ENCODE data around the gene PDE4DIP.
"Not testable (repeated sequence)": the region's sequence is repeated elsewhere in the genome, so short reads cannot be mapped to it uniquely, and the experiment has no call there.

Gene PDE4DIP

DNA sequence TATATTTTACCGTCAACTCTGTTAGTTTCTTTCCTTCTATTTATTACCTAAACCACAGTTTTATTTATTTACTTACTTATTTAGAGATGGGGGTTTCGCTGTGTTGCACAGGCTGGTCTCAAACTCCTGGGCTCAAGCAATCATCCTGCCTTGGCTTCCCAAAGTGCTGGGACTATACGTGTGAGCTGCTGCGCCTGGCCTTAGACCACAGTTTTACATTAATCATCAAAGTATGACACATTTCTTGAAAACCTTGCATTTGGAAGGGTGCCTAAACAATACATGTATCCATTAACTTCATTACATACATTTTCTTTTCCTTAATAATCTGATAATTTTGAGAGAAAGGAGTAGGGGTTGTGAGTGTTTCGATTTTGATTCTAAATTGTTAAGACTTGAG is 124.9 kb downstream of the PDE4DIP start:
- DNase-seq (ENCODE audit: low read depth in 2 of 3, low spot score in 2 of 3) = not testable (repeated sequence)

DNA sequence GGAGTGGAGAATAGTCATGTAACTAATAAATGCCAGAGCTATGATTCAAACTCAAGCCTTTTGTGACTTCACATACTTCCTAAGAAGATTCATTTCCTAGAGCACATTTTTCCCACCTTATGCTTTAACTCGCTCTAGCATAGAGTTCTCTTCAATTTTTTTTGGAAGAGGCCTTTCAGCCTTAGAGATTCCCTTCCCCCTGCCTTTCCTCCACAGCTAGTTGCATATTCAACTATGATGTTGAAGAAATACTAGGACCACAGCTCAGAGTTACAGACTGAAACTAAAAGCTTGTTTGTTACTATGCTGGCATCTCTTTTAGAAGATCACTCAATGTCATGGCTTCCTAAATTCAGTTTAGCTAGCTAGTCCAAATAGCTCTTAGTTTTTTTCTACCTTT is 131.2 kb downstream of the PDE4DIP start:
- not testable (repeated sequence) for DNase-seq (ENCODE audit: low read depth in 2 of 3, low spot score in 2 of 3)

DNA sequence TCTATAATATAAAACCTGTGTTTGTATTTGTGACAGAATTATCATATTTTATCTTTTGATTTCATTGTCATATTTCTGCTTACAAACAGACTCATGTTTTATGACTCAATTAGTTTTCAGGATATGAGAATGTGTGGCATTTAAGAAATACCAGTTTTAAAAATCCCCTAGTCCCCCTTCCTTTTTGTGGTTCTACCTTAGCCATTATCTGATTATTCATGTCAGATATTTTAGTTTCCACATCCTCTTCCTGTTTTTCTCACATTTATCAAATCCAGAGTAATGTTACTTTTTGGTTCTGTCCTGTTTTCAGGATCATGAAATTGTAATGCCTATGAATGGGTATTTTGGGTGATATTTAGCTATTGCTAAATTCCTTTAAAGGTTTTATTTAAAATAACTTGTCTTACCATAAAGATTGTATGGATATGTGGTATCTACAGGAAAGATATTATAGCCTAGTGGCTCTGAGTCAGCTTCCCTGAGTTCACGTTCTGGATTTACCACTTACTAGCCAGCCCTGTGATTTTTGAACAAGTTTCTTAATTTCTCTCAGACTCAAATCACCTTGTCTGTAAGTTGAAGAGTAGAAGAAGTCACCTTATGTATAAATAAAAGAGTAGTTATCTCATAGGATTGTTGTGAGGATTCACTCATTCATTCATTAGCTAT is 131.8 kb downstream of the PDE4DIP start:
- DNase-seq (ENCODE audit: low read depth in 2 of 3, low spot score in 2 of 3) = not testable (repeated sequence)

DNA sequence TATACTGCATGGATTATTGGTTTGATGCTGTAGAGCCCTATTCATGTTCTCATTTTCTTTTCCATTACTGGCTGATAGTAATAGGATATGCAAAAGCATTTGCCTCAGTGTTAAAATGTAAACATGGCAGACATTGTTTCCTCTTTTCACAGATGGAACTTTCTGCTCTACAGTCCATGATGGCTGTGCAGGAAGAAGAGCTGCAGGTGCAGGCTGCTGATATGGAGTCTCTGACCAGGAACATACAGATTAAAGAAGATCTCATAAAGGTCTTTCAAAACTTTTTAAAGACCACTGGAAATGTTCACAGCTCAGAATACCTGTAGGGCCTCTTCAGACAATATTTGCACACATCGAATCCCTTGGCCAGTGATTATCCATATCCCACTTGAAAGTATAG is 133.6 kb downstream of the PDE4DIP start:
- DNase-seq (ENCODE audit: low read depth in 2 of 3, low spot score in 2 of 3) = not testable (repeated sequence)

DNA sequence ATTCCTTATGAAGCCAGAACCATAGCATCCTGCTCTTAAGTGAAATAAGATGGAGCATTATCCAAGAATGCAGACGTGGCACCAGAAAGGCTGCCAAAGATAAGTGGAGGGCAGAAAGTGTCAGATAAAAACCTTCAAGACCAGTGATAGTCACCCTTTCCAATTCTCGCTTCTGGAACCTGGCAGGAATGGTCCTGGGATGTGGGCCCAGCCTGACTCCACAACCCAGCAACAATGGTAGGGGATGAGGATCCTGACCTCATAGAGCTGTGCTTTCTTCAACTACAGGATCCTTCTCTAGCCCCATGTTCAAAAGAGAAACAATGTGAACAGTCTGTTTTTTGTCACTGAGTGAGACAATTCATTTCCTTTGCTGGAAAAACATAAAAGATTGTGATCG is 145.2 kb downstream of the PDE4DIP start:
- DNase-seq (ENCODE audit: low read depth in 2 of 3, low spot score in 2 of 3) = not testable (repeated sequence)

DNA sequence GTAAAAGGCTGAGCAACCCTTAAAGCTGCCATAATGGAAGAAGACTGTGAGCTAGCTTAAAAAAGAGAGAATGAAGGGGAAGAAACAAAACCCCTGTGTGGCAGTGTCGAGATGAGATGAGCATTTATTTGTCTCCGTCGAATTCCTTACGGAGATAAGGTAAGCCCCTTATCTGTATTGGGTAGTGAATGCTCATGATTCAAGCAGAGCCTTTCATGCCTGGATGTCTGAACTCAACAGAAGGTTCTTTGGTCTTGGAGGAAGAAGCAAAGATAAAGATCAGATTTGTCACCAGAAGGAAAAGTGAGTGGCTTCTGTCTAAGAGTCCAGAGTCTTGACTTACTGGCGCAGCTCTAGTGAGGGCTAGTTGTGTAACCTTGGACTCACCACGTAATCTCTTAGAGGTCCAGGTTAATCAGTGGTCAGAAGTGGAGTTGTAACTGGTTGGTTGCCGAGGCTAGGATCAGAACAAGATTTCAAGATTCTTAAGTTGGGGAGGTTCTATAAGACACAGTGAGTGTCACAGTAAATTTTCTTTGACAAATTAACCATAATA is 146.1 kb downstream of the PDE4DIP start:
- DNase-seq (ENCODE audit: low read depth in 2 of 3, low spot score in 2 of 3) = not testable (repeated sequence)

DNA sequence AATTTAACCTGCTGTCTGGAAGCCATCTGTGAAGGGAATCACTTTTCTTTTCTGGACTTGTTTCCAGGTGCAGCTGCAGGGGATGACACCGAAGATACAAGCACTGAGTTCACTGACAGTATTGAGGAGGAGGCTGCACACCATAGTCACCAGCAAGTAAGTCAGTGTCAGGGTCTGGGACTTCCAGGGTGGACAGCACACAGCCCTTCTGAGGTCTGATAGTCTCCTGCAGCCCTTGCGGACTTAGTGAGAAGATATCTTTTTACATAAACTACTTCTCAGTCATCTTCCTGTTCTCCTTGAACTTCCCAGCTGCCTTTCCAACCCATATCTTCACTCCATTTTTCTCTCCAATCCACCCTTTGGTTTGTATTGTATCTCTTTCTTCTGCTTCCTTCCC is 147.6 kb downstream of the PDE4DIP start:
- DNase-seq (ENCODE audit: low read depth in 2 of 3, low spot score in 2 of 3) = not testable (repeated sequence)

DNA sequence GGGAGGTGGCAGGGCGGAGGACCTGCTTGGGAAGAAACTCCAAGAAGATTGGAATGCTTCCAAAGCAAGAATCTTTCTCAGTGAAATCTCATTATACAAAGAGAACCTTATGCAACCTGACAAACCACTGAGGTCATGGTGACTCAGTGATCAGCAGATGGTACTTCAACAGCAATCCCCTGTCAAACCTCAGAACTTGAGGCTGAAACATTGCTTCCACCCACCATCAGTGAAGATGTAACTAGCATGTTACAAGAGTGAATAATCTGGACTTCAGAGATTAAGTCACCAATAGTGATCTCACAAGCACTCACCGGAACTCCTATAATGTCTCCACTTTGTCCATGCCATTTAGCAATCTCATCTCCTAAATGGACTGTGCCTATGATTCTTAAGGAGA is 148.1 kb downstream of the PDE4DIP start:
- not testable (repeated sequence) for DNase-seq (ENCODE audit: low read depth in 2 of 3, low spot score in 2 of 3)

DNA sequence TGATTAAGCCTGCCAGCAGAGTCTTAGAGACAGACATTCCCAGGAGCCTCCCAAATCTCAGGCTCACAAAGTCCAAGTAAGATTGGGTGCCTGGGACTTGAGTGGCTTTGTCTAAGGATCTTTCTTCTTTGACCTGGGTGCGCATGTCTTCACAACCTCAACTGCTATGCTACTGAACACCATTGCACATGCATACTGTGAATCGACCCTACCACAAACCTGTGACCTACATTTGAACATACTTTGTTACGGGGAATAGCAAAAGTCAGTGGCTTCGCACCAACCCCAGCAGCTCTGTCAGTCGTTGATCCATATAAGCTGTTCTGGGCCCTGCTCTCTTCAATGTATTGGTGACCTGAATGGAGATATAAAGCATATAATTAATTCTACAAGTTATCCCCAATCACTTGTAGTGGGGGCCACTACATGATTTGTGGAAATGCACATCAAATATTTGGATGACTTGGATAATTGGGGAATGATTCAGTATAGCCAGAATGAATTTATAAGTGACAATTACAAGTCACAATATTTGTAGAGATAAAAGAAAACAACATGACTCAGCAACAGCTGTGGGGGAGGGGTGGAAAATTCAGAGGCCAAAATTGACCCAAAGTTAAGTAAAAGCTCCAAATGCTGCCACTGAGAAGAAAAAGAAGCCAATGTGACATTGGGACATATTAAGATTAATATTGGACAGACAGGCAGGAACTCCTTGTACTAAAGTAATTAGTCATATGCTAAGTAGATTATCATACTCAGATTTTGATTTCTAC is 152.4 kb downstream of the PDE4DIP start:
- not testable (repeated sequence) for DNase-seq (ENCODE audit: low read depth in 2 of 3, low spot score in 2 of 3)

DNA sequence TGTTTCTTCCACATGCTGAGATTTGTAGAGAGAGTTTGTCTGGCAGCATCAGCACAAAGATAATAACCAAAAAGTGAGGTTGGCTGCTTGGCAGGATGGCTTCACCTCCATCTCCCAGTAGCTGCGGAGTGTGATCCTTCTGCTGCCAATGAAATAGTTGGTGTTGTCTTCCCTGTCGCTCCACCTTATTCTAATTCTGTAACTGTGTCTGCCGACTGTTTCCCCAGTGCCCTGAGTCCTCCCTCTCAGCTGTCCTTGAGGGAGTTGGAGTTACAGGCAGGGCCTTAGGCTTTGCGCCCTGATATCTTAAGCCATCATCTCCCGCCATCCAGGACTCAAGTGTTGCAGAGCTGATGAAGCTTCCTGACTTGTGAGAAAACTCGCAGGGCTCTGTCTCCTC is 153.2 kb downstream of the PDE4DIP start:
- DNase-seq (ENCODE audit: low read depth in 2 of 3, low spot score in 2 of 3) = not testable (repeated sequence)

DNA sequence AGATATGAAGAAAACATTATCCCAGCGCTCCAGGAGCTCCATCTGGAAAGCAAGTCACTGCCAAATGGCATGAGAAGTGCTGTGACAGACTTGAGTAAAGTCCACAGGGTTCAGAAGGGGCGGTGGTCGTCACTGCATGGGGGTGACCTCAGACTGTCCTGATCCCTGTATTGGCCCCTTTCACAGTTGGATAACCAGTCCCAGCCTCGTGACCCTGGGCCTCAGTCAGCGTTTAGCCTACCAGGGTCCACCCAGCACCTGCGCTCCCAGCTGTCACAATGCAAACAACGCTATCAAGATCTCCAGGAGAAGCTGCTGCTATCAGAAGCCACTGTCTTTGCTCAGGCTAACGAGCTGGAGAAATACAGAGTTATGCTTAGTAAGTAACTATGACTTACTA is 158.4 kb downstream of the PDE4DIP start:
- not testable (repeated sequence) for DNase-seq (ENCODE audit: low read depth in 2 of 3, low spot score in 2 of 3)

DNA sequence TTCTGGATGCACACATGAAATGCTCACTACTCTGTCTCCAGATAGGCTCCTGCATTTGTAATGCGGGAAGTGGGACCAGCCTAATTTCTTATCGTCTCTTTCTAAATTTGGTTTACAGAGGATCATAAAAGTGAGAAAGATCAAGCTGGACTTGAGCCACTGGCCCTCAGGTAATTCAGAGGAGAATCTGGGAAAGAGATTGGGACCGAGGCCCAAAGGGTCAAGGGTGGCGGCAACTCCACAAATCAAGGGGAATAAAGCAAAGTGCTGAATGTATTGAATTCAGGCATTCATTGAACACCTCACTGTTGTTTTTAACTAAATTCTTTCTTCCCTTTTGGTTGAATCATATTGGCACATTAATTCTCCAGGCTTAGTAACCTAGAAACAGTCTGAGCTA is 164.1 kb downstream of the PDE4DIP start:
- DNase-seq (ENCODE audit: low read depth in 2 of 3, low spot score in 2 of 3) = not testable (repeated sequence)

DNA sequence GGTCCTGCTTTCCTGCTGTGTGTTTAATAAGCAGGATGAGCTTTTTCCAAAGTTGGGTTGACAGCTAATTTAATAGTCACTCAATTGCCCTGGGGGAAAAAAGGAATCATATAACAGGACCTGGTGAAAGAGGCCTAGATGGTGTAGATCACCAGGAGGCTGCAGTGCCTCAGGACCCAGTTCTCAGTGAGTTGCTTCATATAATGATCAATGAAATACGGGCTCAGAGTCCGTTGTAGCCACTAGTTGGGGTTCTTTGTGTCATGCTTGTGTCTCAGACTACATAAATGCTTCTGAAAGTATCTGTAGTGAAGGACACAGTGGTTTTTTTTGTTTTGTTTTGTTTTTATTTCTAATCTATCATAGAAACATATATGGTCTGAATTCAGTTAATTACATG is 164.5 kb downstream of the PDE4DIP start:
- DNase-seq (ENCODE audit: low read depth in 2 of 3, low spot score in 2 of 3) = not testable (repeated sequence)

DNA sequence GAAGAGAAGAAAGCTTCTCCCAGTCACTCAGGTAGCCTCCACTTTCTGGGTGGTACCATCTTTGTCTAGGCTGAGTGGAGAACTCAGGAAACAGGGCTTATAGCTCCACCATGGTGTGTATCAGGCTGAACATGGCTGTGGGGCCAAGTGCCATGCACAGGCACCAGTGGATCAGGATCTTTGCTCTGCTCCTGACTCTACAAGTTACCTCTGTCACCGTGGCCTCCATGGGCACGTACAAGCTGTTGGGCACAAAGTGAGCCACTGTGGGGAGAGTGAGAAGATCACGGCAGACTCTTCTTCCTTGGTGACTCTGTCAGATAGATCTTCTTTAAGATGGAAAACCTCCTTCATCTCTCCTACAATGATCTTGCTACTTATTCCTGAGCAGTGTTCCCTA is 165.5 kb downstream of the PDE4DIP start:
- DNase-seq (ENCODE audit: low read depth in 2 of 3, low spot score in 2 of 3) = not testable (repeated sequence)

DNA sequence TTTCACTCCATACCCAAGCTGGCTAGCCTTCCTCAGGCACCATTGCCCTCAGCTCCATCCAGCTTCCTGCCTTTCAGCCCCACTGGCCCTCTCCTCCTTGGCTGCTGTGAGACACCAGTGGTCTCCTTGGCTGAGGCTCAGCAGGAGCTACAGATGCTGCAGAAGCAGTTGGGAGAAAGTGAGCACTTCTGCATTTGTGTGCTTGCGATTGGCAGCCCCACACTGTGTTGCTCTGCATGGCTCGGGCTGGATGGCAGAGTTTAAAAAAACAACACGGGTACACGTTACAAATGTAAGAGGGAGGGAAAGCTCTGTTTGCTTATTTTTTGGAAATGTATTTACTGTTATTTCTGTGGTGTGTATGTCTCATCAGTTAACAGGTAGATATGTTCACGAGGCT is 168.4 kb downstream of the PDE4DIP start:
- not testable (repeated sequence) for DNase-seq (ENCODE audit: low read depth in 2 of 3, low spot score in 2 of 3)

DNA sequence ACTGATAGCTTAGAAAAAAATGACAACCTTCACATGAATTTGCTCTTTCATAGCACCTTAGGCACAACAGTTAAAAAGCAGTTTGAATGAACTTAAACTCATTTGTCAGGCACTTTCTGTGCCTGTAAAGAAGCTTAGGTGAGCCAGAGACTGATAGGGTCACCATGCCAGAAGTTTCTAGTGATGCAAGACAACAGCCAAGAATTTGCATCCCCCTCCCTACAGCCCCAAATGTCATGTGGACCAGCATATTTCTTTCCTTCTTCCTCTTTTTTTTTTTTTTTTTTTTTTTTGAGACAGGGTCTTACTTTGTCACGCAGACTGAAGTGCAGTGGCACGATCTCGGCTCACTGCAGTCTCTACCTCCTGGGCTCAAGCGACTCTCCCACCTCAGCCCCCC is 169.3 kb downstream of the PDE4DIP start:
- not testable (repeated sequence) for DNase-seq (ENCODE audit: low read depth in 2 of 3, low spot score in 2 of 3)

DNA sequence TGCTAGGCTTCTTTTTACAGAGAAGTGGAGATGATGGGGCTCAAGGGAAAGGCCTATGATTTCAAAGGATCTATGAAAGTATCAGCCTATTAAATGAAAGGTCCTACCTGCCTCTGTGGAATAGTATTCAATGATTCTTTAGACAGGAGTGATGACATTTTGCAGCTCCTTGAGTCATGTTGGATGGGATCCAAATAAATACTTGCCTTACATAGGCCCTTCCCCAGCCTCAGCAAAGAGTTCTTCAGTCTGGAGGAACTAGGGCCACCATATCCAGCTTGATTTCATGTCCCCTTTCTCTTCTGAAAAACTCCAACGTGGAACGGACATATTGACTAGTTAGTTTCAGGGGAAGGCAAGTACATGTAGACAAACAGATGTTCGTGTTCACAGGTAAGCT is 171.3 kb downstream of the PDE4DIP start:
- DNase-seq (ENCODE audit: low read depth in 2 of 3, low spot score in 2 of 3) = not testable (repeated sequence)

DNA sequence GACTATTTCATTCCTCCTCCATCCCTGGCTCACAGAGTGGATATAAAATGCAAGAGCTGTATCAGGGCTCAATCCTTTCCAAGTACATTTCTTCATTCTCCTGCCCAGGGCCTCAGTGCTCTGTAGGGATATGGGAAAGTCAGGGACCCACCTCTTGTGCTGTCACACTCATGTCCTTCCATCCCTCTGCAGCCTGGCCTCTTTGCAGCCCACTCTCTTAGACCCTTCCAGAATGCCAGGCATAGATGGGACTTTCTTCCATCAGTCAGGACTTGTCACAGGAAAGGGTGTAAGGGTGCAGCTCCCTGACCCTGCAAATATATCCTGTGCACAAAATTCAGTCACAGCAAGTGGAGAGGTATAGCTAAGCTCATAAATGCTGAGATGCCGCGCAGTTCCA is 172.4 kb downstream of the PDE4DIP start:
- not testable (repeated sequence) for DNase-seq (ENCODE audit: low read depth in 2 of 3, low spot score in 2 of 3)

DNA sequence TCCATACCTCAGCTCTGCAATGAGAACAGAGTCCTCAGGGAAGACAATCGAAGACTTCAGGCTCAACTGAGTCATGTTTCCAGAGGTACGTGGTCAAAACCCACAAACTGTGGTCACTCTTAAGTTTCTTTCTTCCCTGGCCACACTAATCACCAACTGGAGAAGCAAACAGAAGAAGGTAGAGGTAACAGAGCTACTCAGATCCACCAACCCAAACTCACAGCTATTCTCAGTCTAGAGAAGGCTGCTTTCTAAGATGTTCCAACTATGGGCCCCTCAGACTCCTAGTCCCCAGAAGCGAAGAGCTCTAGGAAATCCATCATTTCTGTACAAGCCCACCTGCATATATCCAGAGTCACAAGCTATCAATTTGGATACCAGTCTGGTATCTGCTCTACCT is 174.3 kb downstream of the PDE4DIP start:
- DNase-seq (ENCODE audit: low read depth in 2 of 3, low spot score in 2 of 3) = not testable (repeated sequence)

DNA sequence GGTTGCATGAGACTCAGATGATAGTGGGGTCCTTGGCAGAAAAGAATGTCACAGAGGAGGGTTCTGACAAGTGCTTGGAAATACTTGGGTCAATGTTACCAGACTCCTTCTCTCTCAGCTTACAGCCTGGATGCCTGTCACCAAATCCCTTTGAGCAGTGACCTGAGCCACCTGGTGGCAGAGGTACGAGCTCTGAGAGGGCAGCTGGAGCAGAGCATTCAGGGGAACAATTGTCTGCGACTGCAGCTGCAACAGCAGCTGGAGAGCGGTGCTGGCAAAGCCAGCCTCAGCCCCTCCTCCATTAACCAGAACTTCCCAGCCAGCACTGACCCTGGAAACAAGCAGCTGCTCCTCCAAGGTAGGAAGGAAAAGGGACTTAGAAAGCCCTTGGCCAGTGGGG is 180.1 kb downstream of the PDE4DIP start:
- DNase-seq (ENCODE audit: low read depth in 2 of 3, low spot score in 2 of 3) = not testable (repeated sequence)

DNA sequence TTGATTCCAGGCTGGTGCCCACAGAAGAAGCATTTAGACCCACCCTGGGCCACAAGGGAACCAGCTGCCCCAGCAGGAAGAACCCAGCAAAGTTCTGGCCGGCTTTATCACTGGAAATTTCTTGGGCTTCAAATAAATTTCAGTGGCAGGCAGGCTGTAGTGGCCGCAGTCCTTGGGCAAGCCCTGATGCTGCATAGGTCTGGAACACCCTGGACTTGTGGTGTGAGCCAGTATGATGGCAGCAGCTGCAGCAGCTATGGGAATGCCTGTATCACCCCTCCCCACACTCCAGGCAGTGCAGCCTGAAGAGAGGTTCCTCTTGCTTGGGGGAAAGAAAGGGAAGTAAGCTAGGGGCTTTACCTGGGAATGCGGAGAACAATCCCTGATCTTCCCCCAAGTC is 189.7 kb downstream of the PDE4DIP start:
- DNase-seq (ENCODE audit: low read depth in 2 of 3, low spot score in 2 of 3) = not testable (repeated sequence)

DNA sequence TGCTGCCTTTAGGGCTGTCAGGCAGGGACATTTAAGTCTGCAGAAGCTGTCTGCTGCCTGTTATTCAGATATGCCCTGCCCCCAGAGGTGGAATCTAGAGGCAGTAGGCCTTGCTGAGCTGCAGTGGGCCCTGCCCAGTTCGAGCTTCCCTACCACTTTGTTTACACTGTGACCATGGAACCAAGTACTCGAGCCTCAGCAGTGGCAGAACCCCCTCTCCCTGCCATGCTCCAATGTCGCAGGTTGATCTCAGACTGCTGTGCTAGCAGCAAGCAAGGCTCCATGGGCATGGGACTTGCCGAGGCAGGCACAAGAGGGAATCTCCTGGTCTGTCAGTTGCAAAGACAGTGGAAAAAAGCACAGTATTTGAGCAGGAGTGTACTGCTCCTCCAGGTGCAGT is 198.8 kb downstream of the PDE4DIP start:
- DNase-seq (ENCODE audit: low read depth in 2 of 3, low spot score in 2 of 3) = not testable (repeated sequence)

All from activated CD8-positive, alpha-beta memory T cell treated with anti-CD3 and anti-CD28 coated beads for 48 hours (primary cell).